GM23338 (cell line): ENCODE measurements around the gene TPX2. TPM values are rescaled to one million over a fixed set of nuclear protein-coding genes. Genes with fewer than 3 reads are reported as not detected.

ENCODE experiments used
- ATAC-seq: fragments of 200-7000 bp; cut with Tn5 transposase; 3 replicates; pipeline ENCODE4 v1.9.1; 2020
- DNase-seq: peaks from one replicate; pipeline ENCODE4 v3.0.0-alpha.2; 2015; ENCODE audit warnings: low spot score
- H2AFZ ChIP-seq: fragments of 200-600 bp; sonication (generic); 2 replicates; pipeline ENCODE4 v1.8.0; 2016; ENCODE audit warnings: antibody characterized with exemption, mild to moderate bottlenecking, moderate library complexity
- H3F3A ChIP-seq: fragments of 200-600 bp; sonication (generic); replicated peaks from 2 replicates; pipeline ENCODE4 v1.8.0; 2017; ENCODE audit warnings: antibody characterized with exemption, mixed run types, low read depth
- H3K27ac ChIP-seq: fragments of 200-600 bp; sonication (generic); 2 replicates; pipeline ENCODE4 v1.6.1; 2016; ENCODE audit warnings: low read depth
- H3K27me3 ChIP-seq: fragments of 200-600 bp; sonication (generic); 2 replicates; pipeline ENCODE4 v1.8.0; 2016; ENCODE audit warnings: mild to moderate bottlenecking, mixed run types, moderate library complexity; ENCODE audit not compliant: insufficient read depth
- H3K36me3 ChIP-seq: fragments of 200-600 bp; sonication (generic); 2 replicates; pipeline ENCODE4 v1.8.0; 2016; ENCODE audit warnings: mild to moderate bottlenecking; ENCODE audit not compliant: insufficient read depth
- H3K4me1 ChIP-seq: fragments of 200-600 bp; sonication (generic); 2 replicates; pipeline ENCODE4 v1.8.0; 2016; ENCODE audit warnings: mild to moderate bottlenecking, moderate library complexity; ENCODE audit not compliant: insufficient read depth
- H3K4me2 ChIP-seq: fragments of 200-600 bp; sonication (generic); 2 replicates; pipeline ENCODE4 v1.7.1; 2017; ENCODE audit warnings: mixed run types
- H3K4me3 ChIP-seq: fragments of 200-600 bp; sonication (generic); 2 replicates; pipeline ENCODE4 v1.6.1; 2016; ENCODE audit warnings: mixed run types
- H3K79me2 ChIP-seq: fragments of 200-600 bp; sonication (generic); replicated peaks from 2 replicates; pipeline ENCODE4 v1.8.0; 2017; ENCODE audit warnings: mild to moderate bottlenecking; ENCODE audit not compliant: insufficient read depth
- H3K9me2 ChIP-seq: fragments of 200-600 bp; sonication (generic); 2 replicates; pipeline ENCODE4 v1.8.0; 2017; ENCODE audit not compliant: insufficient read depth
- H4K20me1 ChIP-seq: fragments of 200-600 bp; sonication (generic); replicated peaks from 2 replicates; pipeline ENCODE4 v1.8.0; 2017; ENCODE audit warnings: mild to moderate bottlenecking; ENCODE audit not compliant: insufficient read depth
- H3K27ac Mint-ChIP-seq: 2 replicates; pipeline ENCODE4 v1.8.0; 2020; ENCODE audit warnings: inconsistent platforms, mild to moderate bottlenecking, moderate library complexity, mixed read lengths
- H3K27me3 Mint-ChIP-seq: 3 replicates; pipeline ENCODE4 v1.8.0; 2022; ENCODE audit warnings: low read depth, mild to moderate bottlenecking, moderate library complexity, mixed read lengths, inconsistent platforms; ENCODE audit not compliant: insufficient read depth, poor library complexity
- H3K36me3 Mint-ChIP-seq: 3 replicates; pipeline ENCODE4 v1.8.0; 2021; ENCODE audit warnings: low read depth, mild to moderate bottlenecking, inconsistent platforms, moderate library complexity, mixed read lengths
- H3K4me1 Mint-ChIP-seq: 3 replicates; pipeline ENCODE4 v1.8.0; 2020; ENCODE audit warnings: mild to moderate bottlenecking, inconsistent platforms, mixed read lengths
- H3K4me3 Mint-ChIP-seq: 3 replicates; pipeline ENCODE4 v1.8.0; 2021; ENCODE audit warnings: moderate library complexity, mild to moderate bottlenecking, inconsistent platforms, mixed read lengths
- H3K9me3 Mint-ChIP-seq: 3 replicates; pipeline ENCODE4 v1.8.0; 2020; ENCODE audit warnings: moderate library complexity, mild to moderate bottlenecking, inconsistent platforms, mixed read lengths
- CREB1 ChIP-seq: fragments of 250-450 bp; sonication (Bioruptor Pico); IDR thresholded peaks from 2 replicates; pipeline ENCODE4 v1.5.0; 2020; ENCODE audit warnings: low read depth, mild to moderate bottlenecking, moderate library complexity
- CTCF ChIP-seq, 2 experiments: fragments of 200-600 bp in 1 of 2; sonication (generic) in 1 of 2; conservative IDR thresholded peaks; 2 replicates each; pipeline versions ENCODE4 v1.5.1 to v1.6.1; 2016 to 2017; ENCODE audit warnings: antibody characterized with exemption in 2 of 2, low read depth in 2 of 2, mild to moderate bottlenecking in 2 of 2, moderate library complexity in 1 of 2
- ETS1 ChIP-seq: IDR thresholded peaks from 2 replicates; pipeline ENCODE4 v1.6.1; 2016; ENCODE audit warnings: antibody characterized with exemption
- EZH2 ChIP-seq: fragments of 200-600 bp; sonication (generic); IDR thresholded peaks from one replicate; pipeline ENCODE4 v1.8.0; 2017; ENCODE audit warnings: antibody characterized with exemption, mild to moderate bottlenecking, low read depth; ENCODE audit not compliant: unreplicated experiment
- EZH2phosphoT487 ChIP-seq: fragments of 200-600 bp; sonication (generic); IDR thresholded peaks from one replicate; pipeline ENCODE4 v1.8.1; 2018; ENCODE audit warnings: antibody characterized with exemption; ENCODE audit not compliant: unreplicated experiment
- JUNB ChIP-seq: IDR thresholded peaks from one replicate; pipeline ENCODE4 v1.6.1; 2016; ENCODE audit warnings: antibody characterized with exemption; ENCODE audit not compliant: unreplicated experiment
- NANOG ChIP-seq: IDR thresholded peaks from 2 replicates; pipeline ENCODE4 v1.6.1; 2016; ENCODE audit warnings: antibody characterized with exemption, borderline replicate concordance
- POLR2AphosphoS5 ChIP-seq: IDR thresholded peaks from 2 replicates; pipeline ENCODE4 v1.6.1; 2016; ENCODE audit warnings: antibody characterized with exemption, low read depth
- REST ChIP-seq: IDR thresholded peaks from one replicate; pipeline ENCODE4 v1.6.1; 2018; ENCODE audit warnings: antibody characterized with exemption; ENCODE audit not compliant: unreplicated experiment
- STAT1 ChIP-seq: IDR thresholded peaks from one replicate; pipeline ENCODE4 v1.6.1; 2016; ENCODE audit warnings: antibody characterized with exemption; ENCODE audit not compliant: unreplicated experiment
- ZNF114 ChIP-seq: fragments of 250-450 bp; sonication (Bioruptor Pico); IDR thresholded peaks from 2 replicates; pipeline ENCODE4 v1.5.0; 2020; ENCODE audit warnings: mild to moderate bottlenecking, moderate library complexity
- ZNF331 ChIP-seq: fragments of 250-450 bp; sonication (Bioruptor Pico); IDR thresholded peaks from 2 replicates; pipeline ENCODE4 v1.5.0; 2020; ENCODE audit warnings: low read depth, mild to moderate bottlenecking, moderate library complexity
- ZNF462 ChIP-seq: fragments of 250-450 bp; sonication (Bioruptor Pico); IDR thresholded peaks from 2 replicates; pipeline ENCODE4 v1.5.0; 2020; ENCODE audit warnings: mild to moderate bottlenecking, moderate library complexity
- polyA plus RNA-seq: library from polyadenylated mRNA; unstranded; fragments of >200 nt; fragmentation: Nextera tagmentation; extraction: Ambion mirVana; gene quantifications from 2 replicates; pipeline ENCODE4 v1.2.1, GENCODE V29; 2016
- total RNA-seq: library from RNA; depleted of rRNA; stranded (reverse); fragments of >200 nt; shearing (Covaris generic); gene quantifications from 2 replicates; pipeline ENCODE4 v1.2.3, GENCODE V29; 2014

Gene TPX2
- total and polyA plus RNA-seq, 2 experiments from 2014 or later, result 101 to 159 TPM

- peaks cover 85% of the 10 kb centered on the region for H3K79me2 ChIP-seq
- no peak overlapping the region for H3K4me3 ChIP-seq
- H3K4me1 Mint-ChIP-seq, result no peaks in the 10 kb centered on the region
- no peaks in the 10 kb centered on the region for H3K4me1 ChIP-seq
- H2AFZ ChIP-seq, result no peak overlapping the region
- H3K27ac ChIP-seq, result no peak overlapping the region
- ATAC-seq (no peak), DNase-seq (no peak)
- 0 out of 2 replicates have a peak, but pooled peaks cover 3% of the 10 kb centered on the region for H3F3A ChIP-seq
- H3K27ac Mint-ChIP-seq, result no peak overlapping the region
- no peaks in the 10 kb centered on the region for H3K27me3 Mint-ChIP-seq
- peaks cover 40% of the 10 kb centered on the region for H3K36me3 ChIP-seq
- TF ChIP-seq ZNF114 (CRISPR knock-in tag), result no peak
- no peak for TF ChIP-seq JUNB
- TF ChIP-seq REST, result no peak
- no peak for TF ChIP-seq ETS1
- no peak for TF ChIP-seq EZH2phosphoT487
- TF ChIP-seq EZH2, result no peak
- TF ChIP-seq NANOG, result no peak
- TF ChIP-seq CTCF (conservative IDR thresholded peaks at IDR 0.05; ENCODE audit: low read depth in 2 of 2), result no peak
- TF ChIP-seq CREB1 (CRISPR knock-in tag), result no peak
- TF ChIP-seq ZNF462 (CRISPR knock-in tag), result no peak
- TF ChIP-seq STAT1, result no peak
- no peak for TF ChIP-seq ZNF331 (CRISPR knock-in tag)
- TF ChIP-seq POLR2AphosphoS5, result no peak
- H3K36me3 Mint-ChIP-seq, result peaks cover 49% of the 10 kb centered on the region
- H3K4me3 Mint-ChIP-seq, result no peak overlapping the region
- H3K4me2 ChIP-seq, result no peak overlapping the region
- H4K20me1 ChIP-seq, result peaks cover 65% of the 10 kb centered on the region
- H3K9me3 Mint-ChIP-seq, result no peaks in the 10 kb centered on the region
- H3K27me3 ChIP-seq, result no peaks in the 10 kb centered on the region
- no peaks in the 10 kb centered on the region for H3K9me2 ChIP-seq
Measured at GRCh38 chr20:31757254-31757653, 18.2 kb downstream of the TPX2 start.
